COLO668 (cell line): ENCODE results near the gene IRGQ.
A peak's percentile ranks its signal among the peaks of the same experiment; 100 is the strongest.
"Not testable (repeated sequence)": the region's sequence is repeated elsewhere in the genome, so short reads cannot be mapped to it uniquely, and the experiment has no call there.

Experiments
- DNase-seq: peaks from one replicate; lab custom pipeline; 2025; ENCODE audit not compliant: unreplicated experiment; lab: John Stamatoyannopoulos, UW

Gene IRGQ, protein sequence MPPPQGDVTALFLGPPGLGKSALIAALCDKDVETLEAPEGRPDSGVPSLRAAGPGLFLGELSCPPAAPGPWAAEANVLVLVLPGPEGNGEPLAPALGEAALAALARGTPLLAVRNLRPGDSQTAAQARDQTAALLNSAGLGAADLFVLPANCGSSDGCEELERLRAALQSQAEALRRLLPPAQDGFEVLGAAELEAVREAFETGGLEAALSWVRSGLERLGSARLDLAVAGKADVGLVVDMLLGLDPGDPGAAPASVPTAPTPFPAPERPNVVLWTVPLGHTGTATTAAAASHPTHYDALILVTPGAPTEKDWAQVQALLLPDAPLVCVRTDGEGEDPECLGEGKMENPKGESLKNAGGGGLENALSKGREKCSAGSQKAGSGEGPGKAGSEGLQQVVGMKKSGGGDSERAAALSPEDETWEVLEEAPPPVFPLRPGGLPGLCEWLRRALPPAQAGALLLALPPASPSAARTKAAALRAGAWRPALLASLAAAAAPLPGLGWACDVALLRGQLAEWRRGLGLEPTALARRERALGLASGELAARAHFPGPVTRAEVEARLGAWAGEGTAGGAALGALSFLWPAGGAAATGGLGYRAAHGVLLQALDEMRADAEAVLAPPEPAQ

DNA sequence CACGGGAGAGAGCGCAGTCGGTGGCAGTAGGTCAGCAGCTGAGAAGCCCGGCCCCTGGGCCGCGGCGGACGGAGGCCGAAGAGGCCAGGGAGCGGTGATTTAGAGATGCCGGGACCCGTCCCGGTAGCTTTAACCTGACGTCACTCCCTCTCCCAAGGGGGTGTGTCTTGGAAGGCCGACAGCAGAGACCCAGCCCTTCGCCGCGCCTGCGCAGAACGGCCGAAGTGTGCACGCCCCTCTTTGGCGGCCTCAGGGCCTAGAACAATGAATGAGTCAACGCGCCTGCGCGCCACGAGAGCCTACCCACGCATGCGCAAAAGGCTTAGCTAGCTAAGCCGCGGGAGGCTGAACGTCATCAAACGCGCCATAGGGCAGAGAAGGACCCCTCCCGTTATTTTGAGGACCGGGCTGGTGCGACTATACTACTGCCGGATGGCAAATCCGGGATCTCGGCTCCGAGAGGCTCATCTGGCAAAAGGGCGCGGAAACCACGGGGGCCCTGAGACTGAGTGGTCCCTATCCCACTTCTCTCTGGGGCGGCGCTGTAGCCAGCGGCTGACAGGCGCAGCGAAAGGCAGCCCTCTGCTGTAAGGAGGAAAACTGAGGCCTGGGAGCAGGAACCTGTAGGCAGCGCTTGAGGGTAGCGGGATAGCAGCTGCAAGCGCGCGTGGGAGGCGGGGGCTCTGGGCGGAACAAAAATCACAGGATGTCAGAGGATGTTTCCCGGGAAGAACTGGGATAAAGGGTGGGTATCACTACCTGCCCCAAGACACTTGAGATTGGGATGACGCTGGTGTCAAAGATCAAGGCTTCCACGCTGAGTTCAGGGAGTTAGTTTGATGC is at the start of gene IRGQ, which contains the start of gene ZNF576:
Gene IRGQ (minus strand): TSS at position 136 of the 843 bp plus-strand sequence. CDS start 796 bp downstream, outside the sequence.
Gene ZNF576 (plus strand): TSS at position 597 of the 843 bp plus-strand sequence. CDS start 514 bp downstream, outside the sequence.
- DNase-seq: peak; percentile 99

DNA sequence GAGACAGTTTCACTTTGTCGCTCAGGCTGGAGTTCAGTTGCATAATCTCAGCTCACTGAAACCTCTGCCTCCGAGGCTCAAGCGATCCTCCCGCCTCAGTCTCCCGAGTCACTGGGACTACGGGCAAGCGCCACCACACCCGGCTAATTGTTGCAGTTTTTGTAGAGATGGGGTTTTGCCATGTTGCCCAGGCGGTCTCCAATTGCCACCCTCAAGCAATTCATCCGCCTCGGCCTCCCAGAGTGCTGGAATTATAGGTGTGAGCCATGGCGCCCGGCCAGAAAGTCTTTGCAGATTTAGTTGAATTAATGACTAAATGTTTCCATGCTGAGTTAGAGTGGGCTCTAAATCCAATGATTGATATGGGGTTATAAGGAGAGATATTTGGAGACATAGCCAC is 48.2 kb upstream of the IRGQ start:
- no peak for DNase-seq

DNA sequence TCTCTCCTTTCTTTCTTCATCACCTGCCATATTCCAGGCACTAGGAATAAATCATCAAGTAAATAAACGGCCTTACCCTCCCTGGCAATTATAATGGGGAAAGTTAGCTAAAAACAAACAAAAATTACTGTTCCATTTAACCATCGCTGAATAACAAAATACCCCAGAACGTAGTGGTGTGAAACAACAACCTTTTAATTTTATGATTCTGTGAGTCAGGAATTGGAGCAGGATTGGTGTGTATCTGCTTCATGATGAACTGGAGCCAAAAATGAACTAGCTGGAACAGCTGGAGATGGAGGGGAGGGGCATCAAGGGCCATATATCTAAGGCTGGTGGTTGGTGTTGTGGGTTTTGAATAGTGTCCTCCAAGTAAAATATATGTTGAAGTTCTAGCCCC is 47.4 kb upstream of the IRGQ start:
- DNase-seq: no peak

DNA sequence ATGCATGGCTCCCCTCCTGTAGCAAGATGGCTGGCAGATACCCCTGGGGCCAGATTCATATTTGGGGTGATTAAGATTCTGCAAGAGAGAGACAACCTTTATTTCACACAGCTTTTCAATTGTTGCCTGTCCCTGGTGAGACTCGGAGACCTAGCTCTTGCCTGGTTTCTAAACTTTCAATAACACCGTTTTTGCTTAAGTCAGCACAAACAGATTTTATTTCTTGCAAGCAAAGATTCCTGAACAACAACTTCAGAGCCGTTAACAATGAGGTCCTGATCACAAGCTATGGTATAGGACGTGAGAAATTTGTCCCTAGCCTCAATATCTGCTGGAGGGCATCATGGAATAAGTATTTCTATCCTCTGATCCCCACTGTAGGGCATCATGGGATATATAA is 46.6 kb upstream of the IRGQ start:
- no peak for DNase-seq

DNA sequence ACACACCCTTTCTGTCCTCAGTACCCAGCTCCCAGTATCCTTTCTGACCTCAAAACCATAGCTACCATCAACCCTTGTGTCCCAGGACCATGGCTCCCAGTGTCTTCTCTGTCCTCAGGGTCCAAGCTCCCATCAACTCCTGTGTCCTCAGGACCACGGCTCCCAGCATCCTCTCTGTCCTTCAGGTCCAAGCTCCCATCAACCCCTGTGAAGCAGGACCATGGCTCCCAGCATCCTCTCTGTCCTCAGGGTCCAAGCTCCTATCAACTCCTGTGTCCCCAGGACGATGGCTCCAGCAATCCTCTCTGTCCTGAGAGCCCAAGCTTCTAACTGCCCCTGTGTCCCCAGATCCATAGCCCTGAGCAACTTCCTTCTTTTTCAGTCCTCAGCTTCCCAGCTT is 45.4 kb upstream of the IRGQ start:
- no peak for DNase-seq

DNA sequence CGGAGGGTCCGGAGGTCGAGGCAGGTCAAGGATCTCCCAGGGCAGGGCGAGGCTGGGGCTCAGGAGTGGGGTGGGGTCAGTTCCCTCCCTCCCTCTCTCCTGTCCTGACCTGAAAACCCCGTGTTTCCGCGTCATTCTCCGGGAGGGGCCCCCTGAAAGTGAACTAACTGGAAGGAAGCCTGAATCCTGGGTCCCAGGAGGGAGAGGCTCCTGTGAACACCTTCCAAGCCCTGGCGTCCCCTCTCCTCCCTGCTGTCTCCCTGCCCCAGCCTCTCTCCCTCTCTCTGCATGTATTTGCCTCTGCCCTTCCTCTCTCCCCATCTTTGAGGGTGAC is 44.5 kb upstream of the IRGQ start:
- DNase-seq: no peak

DNA sequence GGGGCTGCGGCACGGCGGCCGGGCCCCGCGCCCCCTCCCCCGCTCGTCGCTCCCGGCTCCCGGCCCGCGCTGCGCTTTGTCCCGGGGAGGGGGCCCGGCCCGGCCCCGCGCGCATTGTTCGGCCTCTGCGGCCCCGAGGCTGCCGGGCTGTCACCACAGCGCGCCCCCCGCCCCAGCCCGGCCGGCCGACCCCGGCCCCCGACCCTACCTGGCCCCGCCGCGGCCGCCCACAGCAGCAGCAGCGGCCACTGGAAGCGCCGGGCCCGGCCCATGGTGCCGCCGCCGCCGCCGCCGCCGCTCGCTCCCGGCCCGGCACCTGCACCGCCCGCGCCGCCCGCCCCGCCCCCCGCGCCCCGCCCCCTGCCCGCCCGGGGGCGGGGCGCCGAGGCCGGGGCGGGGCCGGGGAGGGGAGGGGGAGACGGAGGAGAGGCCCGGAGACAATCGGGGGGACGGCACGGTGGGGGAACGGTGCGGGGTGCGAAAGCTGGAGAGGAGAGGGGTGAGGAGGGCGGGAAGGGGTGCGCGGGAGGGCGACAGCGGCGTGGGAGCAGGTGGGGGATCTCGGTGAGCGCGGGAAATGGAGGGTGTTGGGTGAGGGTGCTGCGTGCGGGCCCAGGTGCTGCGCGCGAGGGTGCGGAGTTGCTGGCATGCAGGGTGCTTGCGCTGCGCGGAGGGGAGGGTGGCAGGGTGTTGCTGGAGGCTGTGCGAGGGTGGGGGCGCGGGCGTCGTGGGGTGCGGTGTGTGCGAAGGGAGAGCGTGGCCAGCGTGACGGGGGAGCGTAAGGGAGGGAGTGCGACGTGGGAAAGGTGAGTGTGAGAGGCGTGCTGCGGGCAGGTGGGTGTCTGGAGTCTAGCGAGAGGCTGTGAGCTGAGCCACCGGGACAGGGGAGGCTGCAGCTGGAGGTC is 43.8 kb upstream of the IRGQ start, which contains the start of gene CADM4:
Gene CADM4 (minus strand): TSS at position 332 of the 905 bp plus-strand sequence. CDS start 60 bp downstream, at position 272.
- DNase-seq: peak; percentile 49

DNA sequence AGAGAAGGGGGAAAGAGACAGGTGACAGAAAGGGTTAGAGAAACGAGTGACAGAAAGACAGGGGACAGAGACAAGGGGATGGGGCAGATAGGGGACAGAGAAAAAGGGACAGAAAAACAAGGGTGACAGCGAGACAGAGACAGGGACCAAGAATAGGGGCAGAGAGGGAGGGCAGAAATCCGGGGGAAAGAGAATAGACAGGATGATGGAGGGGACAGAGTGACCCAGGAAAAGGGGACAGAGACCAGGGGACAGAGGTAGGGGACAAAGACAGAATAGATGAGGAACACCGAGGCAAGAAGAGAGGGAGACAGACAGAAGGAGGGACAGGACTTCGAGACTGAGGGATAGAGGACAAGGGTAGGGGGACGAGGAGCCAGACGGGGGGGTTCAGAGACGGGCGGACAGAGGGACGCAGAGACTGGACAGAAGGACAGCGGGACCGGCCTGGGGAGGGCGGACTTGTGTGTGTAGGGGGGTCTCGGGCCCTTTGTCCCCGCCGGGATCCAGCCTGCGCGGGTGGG is 43.1 kb upstream of the IRGQ start:
- no peak for DNase-seq

DNA sequence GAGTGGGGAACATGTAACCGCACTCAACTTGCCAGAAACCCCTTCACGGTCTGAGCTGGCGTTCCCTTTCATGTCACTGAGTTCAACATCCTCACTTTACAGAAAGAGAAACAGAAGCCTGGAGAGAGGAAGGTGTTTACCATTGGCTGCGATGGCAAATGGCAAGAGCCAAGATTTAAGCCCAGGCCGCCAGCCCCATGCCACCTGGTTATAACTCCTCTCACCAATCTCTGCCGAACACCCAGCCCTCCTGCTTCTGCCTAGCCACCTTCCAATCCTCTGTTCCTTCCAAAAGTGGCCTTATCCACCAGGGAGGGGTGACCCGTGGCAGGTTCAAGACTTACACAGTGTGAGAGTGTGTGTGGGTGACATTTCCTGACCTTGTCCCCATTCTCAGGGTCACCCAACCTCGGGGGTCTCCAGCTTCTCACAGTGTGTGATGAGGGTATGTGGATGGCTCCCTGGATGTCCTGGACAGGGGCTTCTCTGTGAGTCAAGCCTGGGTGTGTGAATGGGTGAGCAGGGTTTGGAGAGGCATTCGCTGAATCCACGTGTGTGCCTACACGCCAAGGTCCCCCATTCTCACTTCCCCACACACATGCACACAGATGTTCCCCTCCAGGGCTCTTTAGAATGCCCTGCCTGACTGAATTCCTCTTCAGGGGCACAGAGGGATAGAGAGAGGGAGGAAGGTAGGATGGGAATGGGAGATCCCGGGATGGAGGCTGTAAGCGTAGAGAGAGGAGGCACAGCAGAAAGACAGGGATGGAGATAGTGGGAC is 42.5 kb upstream of the IRGQ start:
- DNase-seq: no peak

DNA sequence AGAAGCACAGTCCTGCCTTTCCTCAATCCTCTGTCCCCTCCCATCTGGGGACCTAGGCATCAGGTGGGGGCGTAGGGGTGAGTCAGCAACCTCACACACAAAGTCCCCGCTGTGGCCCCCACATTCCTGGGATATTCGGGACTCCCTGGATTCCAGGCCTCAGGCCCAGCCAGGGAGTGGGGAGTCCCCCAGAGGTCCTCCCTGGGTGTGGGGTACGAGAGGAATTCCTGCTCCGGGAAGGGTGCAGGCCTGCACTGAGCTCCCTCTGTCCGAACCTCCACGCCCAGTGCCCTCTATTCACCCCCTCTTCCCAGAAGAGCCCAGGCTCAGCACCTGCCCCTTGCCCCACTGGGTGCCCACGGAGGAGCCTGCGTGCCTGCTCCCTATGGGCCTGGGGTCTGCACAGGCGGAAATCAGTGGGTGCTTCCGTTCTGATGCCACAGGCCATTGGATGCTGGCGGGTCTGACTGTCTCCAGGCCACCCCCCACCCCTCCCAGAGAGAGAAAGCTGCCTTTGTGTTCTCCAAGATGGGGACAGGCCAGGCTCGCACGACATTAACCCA is 40.3 kb upstream of the IRGQ start:
- no peak for DNase-seq

DNA sequence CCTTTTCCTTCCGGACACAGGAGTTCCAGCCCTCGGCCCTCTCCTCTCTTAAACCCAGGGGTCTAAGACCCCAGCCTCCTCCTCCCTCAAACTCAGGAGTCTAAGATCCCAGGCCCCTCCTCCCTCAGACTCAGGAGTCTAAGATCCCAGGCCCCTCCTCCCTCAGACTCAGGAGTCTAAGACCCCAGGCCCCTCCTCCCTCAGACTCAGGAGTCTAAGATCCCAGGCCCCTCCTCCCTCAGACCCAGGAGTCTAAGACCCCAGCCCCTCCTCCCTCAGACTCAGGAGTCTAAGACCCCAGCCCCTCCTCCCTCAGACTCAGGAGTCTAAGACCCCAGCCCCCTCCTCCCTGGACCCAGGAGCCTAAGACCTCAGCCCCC is 39.6 kb upstream of the IRGQ start:
- DNase-seq: not testable (repeated sequence)

DNA sequence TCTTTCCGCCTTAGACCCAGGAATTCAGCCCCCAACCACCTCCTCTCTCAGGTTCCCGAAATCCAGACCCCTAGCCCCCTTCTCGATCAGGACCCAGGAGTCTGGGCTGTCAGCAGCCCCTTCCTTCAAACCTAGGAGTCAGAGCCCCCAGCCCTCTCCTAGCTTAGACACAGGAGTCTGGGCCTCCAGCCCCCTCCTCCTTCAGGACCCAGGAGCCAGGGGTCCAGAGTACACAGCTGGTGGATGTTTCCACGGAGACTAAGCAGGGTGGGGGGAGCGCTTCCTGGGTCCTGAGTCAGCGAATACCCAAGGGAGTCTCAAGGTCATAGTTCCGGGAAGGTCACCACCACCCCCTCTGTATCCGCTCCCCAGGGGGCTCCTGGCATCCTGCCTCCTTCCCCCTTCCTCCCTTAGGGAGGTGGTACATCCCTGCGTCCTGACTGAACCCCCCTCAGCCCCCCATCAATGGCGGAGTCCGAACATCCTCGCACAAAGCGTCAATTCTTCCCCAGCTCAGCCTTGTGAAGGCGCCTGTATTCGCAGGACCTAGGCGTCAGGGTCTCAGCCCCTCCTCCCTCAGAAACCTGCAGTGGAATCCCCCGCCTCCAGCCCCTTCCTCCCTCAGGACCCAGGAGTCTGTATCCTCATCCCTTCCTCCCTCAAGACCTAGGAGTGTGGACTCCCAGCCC is 39.1 kb upstream of the IRGQ start:
- DNase-seq: no peak

DNA sequence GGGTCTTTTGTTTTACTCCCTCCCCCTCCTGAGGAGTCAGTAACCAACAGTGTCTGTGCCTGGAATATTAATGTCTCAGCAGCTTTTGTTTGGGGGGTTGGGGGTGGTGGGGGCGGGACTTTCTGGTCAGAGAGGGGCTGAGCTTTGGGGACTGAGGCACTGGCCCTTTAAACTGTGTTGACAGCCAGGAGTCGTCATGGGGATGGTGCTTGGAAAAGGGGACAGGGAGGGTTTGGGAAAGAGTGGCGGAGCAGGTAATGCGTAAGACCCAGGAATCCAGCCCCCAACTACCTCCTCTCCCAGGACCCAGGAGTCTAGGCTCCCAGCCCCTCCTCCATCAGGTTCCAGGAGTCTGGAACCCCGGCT is 38.6 kb upstream of the IRGQ start:
- no peak for DNase-seq

DNA sequence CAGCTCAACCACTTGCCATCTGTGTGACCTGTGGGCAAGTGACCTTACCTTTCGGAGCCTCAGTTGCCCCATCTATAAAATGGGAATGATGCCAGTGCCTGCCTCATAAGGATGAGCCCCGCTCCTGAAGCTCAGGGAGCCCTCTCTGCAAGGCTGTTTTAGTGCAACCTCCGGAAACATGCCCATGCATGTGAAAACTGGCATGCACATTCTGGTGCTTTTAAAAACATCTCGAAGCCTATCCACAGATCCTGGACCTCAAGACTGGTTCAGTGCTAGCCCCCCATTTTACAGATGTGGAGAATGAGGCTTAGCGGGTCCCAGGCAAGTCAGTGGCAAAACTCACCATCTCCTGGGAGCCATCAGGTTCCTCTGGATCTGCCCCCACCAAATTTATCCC is 38.1 kb upstream of the IRGQ start:
- DNase-seq: no peak

DNA sequence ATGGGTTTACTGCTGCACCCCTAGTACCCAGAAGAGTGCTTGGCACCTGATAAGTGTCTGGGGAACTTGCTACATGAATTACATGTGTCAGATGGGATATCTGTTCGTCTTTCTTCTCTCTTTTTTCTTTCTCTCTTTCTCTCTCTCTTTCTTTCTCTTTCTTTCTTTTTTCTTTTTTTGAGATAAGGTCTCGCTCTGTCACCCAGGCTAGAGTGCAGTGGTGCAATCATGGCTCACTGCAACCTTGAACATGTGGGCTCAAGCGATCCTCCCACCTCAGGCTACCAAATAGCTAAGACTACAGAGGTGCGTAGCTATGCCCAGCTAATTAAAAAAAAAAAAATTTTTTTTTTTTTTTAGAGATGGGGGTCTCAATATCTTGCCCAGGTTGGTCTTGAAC is 37.6 kb upstream of the IRGQ start:
- DNase-seq: no peak

DNA sequence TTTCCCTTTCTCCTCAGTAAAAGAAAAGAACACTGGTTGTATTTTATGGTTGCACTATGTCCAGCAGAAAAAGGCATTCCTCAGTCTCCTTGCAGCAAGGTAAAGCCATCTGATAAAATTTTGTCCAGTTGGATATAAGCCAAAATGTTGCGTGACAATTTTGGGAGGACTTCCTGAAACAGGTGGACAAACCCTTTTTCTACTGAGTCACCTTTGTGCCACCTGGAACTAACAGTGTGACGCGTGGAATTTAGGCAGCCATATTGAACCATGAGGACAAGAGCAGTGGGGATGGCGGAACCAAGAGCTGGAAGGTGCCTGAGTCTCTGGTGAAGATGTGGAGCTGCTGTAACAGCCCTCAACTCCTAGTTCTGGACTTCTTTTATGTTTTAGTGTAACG is 35.6 kb upstream of the IRGQ start:
- no peak for DNase-seq

DNA sequence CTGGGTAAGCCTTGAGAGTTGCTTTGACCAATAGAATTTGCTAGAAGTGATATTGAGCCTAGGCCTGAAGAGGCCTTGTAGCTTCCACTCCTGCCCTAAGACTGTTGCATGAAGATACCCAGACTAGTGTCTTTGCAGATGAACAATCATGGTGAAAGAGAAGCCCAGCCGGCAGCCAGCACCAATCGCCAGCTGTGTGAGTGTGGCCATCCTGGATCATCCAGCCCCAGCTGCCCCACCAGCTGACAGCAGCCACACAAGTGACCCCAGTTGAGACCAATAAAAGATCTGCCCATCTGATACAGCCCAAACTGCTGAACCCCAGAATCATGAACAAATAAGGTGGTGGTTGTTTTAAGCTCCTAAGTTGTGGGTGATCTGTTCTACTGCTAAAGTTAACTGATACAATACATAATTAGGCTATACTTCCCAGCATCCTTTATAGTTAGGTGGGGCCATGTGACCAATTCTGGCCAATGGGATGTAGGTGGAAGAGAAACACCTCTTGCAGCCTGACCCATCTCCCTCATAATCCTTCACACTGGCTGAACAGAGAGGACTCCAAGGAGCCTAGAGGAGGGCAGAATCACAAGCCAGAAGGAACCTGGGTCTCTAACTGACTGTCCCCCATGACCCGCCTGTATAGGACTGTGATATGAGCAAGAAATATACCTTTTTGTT is 32.9 kb upstream of the IRGQ start:
- no peak for DNase-seq

DNA sequence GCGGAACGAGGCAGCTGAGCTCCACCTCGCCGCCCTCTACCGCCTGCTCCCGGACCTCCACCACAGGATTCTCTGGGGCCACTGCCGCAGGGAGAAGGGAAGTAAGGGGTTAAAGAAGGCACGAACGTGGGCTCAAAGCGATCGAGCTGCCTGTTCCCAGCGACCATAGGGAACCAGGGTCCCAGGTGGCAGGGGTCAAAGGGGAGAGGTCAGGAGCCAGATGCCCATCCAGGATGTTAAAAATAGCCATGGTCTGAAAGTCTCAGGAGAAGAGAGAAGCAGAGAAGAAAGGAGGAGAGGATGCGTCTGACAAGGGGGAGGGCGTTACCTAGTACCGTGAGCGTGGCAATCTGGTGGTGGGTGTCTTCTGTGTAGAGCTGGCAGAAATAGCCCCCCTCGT is 30.9 kb upstream of the IRGQ start:
- no peak for DNase-seq
